Posterior cingulate gyrus (tissue), 11 donors: ENCODE data around the gene TBR1.

Experiments
- DNase-seq, 10 donors: peaks; one replicate each; pipeline versions ENCODE4 v3.0.0 to v3.0.0-alpha.2; 2020 to 2021; ENCODE audit warnings: mixed read lengths in 3 of 10
- intact Hi-C: fragments of 100-400 bp; cut with DNase I; formaldehyde crosslinking; loops from one replicate; pipeline ENCODE4 v1.15.1; 2023

Gene TBR1

DNA sequence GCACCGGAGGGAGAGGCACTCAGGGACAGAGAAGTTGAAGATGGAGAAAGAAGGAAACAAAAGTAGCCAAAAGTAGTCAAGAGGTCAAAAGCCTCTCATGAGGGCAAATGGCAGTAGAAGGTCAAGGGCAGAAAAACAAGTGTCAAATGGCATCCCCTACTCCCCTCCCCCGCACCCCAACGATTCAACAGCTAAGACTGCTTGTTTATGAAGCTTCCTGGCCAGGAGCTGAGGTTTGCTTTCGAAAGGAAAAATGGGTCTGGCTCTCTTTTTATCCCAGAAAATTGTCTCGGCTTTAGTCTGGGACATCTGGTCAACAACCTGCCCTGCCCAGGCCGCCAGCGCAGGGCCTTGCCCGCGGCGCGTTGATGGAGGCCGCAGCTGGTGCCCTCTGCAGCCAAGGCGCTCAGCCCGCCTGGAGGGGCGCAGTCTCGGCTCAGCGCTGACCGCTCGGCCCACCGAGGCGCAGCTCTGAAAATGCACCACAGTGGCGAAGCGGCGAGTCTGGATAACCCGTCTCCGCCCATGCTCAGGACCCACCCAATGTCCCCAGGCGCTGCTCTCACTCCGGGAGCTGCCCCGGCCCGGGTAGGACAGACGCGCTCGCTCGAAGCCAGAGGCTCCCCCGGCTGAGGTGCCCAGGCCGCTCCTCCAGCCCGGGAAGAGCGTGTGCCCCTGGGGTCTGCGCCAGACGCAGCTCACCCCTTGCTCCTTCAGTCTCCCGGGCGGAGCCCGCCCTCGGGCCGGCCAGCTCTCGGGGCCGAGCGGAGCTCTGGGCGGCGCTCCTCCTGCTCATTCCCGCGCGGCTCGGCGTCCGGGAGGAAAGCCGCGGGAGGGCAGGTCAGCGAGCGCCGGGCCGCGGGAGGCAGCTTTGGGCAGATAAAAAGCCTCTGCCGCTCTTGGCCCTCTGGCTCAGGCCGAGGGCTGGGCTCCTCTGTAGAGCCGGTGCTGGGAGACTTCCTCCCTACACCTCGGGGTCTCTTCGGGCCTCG, 1.8 kb upstream of the TBR1 start:
- peak in 8 of 10 donors; percentile 34 to 92 (median 50) for DNase-seq
- intact Hi-C loops: loop anchor here (10.0 kb wide), 1 partner anchor 110 kb away; the partner anchor contains the start of gene PSMD14

DNA sequence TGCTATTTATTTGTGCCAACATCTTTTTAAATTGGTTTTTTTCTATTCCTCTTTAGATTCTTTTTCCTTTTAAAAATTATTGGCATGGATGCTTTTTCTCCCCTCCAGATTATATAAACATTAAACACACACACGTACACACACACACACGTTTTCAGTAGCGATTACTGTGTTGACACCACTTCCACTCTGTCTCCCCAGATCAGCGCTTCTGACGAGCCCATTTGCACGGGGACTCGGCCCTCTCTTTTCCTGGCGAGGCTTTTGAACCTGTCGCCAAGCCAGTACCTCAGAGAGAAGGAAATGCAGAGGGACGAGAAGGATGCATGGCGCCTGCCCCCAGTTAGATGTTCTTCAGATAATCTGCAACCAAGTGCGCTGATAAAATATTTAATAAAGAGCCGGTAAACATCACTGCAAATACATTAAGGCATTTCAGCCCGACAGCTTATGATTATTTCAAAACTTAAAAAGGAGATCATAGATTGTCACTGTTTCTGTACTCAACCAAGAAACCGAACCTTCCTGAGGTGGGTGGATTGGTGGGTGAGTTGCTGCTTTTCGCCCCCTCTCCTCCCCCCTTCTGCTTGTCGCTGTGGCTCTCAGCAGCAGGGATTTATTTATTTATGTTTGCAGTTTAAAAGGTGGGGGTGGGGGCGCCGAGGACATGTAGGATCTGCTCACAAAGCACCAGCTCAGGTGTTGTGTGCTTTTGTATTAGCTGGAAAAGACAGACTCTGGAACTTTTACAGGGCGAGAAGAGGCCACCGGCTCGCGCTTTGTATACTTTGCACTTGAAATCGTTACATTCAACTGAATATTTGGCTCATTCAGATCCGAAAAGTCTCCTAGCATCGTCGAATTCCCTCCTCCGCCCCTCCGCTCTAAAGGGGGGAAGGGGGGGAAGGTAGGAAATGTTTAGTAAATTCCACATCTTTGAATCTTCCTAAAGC, 787 bp upstream of the TBR1 start:
- intact Hi-C loops: loop anchor here (10.0 kb wide), 1 partner anchor 111 kb away; the partner anchor contains the start of gene PSMD14
- peak in 3 of 10 donors; percentile 70 to 79 (median 72) for DNase-seq

DNA sequence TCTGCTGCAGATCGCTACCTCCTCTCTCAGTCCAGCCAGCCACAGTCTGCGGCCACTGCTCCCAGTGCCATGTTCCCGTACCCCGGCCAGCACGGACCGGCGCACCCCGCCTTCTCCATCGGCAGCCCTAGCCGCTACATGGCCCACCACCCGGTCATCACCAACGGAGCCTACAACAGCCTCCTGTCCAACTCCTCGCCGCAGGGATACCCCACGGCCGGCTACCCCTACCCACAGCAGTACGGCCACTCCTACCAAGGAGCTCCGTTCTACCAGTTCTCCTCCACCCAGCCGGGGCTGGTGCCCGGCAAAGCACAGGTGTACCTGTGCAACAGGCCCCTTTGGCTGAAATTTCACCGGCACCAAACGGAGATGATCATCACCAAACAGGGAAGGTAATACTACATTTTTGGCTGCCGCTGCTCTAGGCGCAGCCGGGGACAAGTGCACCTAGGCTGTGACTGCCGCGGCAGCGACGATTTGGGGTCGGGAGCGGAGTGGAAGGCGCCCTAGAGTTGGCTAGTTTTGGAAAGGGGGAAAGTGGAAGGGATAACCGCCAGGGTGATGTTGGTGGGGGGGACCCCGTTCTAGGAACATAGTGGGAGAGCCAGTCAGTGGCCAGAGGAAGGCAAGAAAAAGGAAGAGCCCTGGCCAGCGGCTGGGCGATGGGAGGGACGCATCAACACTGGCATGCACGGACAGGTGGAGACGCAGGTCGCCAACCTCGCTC, 776 bp downstream of the TBR1 start:
- intact Hi-C loops: loop anchor here (10.0 kb wide), 1 partner anchor 112 kb away; the partner anchor contains the start of gene PSMD14
- peak in 4 of 10 donors; percentile 23 to 89 (median 80) for DNase-seq

DNA sequence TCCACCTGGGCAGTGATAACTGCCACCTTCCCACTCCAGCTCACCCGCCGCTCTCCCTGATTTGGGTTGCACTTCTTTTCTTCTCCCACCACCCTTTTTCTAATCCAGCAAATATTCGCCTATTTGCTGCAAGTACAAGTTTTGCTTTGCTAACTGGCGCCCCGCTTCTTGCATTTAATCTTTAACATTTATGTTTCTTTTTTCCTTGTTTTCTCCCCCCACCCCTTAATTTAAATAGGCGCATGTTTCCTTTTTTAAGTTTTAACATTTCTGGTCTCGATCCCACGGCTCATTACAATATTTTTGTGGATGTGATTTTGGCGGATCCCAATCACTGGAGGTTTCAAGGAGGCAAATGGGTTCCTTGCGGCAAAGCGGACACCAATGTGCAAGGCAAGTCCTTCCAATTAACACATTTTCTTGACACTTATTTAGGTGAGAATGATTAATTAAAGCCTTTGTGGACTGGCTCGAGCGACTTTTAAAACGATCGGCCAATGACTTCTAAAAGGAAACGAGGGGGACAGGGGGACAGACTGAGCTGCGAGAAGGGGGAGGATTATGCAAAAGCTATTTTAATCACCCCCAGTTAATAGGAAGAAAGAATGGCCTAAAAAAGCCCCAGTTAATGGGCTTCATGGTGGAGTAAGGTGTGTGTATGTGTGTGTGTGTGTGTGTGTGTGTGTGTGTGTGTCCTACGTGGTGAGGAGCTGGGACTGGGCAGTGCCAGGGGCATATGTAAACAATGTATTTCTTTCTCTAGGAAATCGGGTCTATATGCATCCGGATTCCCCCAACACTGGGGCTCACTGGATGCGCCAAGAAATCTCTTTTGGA, 1.6 kb downstream of the TBR1 start:
- intact Hi-C loops: loop anchor here (10.0 kb wide), 1 partner anchor 113 kb away; the partner anchor contains the start of gene PSMD14
- DNase-seq: peak in 1 of 10 donors; percentile 49

DNA sequence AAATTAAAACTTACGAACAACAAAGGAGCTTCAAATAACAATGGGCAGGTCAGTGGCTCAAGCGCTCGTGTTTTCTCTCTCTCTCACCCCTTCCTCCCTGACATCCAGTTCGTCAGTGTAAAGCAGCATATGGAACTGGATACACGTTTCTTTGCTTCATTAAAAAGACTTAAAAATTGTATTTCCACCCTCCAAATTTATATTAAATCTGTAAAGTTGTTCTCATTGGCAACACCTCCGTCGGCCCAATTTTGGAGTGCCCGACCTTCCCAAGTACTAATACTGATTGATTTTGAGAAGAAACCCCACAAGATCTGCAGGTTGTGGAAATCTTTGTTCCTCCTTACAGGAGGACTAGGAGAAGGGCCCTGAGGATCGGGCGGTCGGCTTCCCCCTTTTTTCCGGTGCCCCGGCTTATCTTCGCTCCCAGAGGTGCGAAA, 2.2 kb downstream of the TBR1 start:
- intact Hi-C loops: loop anchor here (10.0 kb wide), 1 partner anchor 113 kb away; the partner anchor contains the start of gene PSMD14
- no peak for DNase-seq

DNA sequence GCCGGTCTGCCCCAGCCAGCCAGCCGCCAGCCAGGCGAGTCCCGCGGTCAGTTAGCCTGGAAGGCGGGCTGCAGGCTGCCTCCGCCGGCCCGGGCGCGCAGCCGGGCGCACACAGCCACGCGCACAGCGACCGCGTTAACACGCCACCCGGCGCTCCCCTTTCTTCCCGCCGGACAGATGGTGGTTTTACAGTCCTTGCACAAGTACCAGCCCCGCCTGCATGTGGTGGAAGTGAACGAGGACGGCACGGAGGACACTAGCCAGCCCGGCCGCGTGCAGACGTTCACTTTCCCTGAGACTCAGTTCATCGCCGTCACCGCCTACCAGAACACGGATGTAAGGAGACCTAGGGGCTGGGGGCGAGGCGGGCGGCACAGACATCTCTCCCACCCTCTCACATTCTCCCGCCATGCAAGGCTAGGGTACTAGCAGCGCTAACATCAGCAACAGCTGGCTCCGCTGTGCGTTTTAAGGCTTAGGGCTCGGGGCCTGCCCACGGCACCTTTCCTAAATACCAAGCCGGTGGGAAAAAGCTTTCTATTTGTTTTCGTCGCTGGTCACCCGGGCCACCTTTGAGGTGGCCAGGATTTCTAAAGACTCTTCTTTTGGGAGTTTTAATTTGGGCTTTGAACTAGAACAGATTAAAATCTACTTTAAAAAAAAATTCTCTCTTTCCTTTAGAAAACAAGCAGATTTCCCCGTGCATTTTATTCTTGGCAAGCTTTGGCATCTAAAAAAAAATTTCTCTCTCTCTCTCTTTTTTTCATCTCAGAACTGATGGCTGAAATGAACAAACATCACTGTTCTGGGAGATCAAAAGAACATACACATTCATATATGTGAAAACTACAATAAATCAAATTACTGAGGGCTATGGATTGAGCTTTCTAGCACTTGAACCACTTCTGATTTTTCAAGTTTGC, 2.9 kb downstream of the TBR1 start:
- peak in 4 of 10 donors; percentile 11 to 80 (median 74) for DNase-seq
- intact Hi-C loops: loop anchor here (10.0 kb wide), 1 partner anchor 114 kb away; the partner anchor contains the start of gene PSMD14

DNA sequence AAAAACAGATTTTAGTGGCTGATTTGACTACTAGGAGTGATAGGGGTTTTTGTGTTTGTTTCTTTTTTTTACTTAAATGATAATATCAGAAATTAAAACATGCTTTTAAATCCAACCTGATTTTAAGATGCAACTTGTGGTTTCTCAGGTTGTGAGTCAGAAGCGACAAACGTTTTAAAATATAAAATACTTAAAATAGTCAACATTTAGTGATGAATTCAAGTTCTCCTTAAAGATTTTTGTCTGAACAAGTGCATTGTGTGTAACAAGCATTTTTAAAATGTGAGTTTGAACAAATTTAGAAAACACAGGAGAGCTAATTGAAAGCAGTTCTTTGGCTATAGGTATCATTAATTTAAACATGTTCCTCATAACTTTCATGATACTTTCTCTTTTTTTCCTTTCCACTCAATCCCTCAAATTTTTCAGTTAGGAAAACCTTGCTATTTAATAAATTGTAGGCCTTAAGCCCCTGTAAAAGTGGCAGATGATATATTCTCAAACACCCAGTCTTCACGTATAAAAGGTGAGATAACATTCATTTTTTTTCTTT, 3.6 kb downstream of the TBR1 start:
- intact Hi-C loops: loop anchor here (10.0 kb wide), 1 partner anchor 115 kb away; the partner anchor contains the start of gene PSMD14
- no peak for DNase-seq

DNA sequence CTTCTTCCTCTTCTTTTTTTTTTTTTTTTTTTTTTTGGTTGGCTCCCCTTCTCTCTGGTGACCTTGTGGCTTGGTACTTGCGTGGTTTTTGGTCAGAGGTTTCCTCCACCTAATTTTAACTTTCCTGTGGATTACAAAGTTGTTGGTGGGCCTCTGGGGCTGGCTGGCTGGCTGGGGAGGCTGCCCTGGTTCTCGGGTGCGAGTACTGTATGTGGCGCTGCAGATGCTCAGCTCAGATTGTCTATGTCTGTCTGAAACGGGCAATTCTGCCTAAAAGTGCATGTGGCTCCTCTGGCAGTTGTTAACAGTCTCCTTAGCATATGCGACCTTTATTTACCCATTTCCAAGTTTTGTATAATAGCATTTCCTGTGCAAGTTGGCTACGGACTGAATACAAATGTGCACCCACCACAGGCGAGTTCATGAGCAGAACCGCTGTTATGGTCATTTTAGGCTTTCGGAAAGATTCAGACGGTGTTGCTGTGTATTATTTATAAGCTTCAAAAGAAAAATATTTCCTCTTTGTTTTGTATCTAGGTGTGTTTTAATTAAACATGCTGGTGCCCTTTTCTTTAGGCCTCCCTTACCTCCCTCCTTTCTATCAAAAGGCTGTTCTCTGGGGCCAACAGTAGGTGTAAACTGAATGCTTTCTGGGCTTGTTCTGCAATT, 4.4 kb downstream of the TBR1 start:
- DNase-seq: peak in 1 of 10 donors; percentile 56
- intact Hi-C loops: no loop called here

DNA sequence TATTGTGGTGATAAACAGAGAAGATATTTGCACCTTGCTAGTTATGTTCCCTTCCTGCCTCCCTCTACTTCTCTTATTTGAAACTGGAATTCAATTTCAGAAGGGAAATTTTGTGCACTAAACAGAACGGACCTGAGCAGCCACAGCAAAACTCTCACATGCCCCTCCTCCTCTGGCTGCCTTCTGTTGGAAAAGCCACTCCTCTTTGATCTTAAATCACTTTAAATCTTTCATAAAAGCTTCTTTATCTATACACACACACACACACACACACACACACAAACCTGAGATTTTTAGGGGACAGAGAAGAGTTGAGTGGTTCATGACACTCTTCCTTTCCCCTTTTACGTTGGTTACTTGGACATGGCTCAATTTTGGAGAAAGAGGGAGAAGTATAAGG, 5.6 kb downstream of the TBR1 start:
- DNase-seq: peak in 1 of 10 donors; percentile 46
- intact Hi-C loops: no loop called here

DNA sequence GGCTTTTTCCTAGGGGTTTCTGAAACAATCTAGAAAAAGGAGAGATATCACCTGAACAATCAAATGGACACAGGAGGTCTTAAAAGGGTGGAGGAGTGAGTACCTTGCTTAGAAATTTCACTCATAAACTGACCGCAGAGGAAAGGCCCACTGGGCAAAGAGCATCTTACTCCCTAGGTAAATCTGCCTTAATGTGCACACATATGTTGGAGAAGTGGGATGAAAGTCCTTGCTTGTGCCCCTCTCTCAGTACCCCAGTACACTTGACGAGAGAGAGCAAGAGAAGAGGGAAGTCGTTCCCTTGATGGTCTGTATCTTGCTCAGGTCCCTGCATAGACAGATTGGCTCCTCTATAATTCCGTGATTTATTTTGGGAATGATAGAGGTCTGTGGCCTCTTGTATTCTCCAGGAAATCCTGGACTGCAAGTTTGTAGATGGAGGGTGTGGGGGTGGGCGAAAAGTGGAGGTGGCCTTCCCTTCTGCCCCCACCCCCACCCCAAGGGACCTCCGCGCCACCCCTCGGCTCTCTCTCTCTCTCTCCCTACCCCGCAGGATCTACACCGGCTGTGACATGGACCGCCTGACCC, 6.8 kb downstream of the TBR1 start:
- intact Hi-C loops: no loop called here
- no peak for DNase-seq

DNA sequence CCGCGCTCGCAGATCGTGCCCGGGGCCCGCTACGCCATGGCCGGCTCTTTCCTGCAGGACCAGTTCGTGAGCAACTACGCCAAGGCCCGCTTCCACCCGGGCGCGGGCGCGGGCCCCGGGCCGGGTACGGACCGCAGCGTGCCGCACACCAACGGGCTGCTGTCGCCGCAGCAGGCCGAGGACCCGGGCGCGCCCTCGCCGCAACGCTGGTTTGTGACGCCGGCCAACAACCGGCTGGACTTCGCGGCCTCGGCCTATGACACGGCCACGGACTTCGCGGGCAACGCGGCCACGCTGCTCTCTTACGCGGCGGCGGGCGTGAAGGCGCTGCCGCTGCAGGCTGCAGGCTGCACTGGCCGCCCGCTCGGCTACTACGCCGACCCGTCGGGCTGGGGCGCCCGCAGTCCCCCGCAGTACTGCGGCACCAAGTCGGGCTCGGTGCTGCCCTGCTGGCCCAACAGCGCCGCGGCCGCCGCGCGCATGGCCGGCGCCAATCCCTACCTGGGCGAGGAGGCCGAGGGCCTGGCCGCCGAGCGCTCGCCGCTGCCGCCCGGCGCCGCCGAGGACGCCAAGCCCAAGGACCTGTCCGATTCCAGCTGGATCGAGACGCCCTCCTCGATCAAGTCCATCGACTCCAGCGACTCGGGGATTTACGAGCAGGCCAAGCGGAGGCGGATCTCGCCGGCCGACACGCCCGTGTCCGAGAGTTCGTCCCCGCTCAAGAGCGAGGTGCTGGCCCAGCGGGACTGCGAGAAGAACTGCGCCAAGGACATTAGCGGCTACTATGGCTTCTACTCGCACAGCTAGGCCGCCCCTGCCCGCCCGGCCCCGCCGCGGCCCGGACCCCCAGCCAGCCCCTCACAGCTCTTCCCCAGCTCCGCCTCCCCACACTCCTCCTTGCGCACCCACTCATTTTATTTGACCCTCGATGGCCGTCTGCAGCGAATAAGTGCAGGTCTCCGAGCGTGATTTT, 7.6 kb downstream of the TBR1 start:
- peak in 3 of 10 donors; percentile 62 to 84 (median 82) for DNase-seq
- intact Hi-C loops: no loop called here

DNA sequence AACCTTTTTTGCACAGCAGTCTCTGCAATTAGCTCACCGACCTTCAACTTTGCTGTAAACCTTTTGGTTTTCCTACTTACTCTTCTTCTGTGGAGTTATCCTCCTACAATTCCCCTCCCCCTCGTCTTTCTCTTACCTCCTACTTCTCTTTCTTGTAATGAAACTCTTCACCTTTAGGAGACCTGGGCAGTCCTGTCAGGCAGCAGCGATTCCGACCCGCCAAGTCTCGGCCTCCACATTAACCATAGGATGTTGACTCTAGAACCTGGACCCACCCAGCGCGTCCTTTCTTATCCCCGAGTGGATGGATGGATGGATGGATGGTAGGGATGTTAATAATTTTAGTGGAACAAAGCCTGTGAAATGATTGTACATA, 8.3 kb downstream of the TBR1 start:
- intact Hi-C loops: no loop called here

DNA sequence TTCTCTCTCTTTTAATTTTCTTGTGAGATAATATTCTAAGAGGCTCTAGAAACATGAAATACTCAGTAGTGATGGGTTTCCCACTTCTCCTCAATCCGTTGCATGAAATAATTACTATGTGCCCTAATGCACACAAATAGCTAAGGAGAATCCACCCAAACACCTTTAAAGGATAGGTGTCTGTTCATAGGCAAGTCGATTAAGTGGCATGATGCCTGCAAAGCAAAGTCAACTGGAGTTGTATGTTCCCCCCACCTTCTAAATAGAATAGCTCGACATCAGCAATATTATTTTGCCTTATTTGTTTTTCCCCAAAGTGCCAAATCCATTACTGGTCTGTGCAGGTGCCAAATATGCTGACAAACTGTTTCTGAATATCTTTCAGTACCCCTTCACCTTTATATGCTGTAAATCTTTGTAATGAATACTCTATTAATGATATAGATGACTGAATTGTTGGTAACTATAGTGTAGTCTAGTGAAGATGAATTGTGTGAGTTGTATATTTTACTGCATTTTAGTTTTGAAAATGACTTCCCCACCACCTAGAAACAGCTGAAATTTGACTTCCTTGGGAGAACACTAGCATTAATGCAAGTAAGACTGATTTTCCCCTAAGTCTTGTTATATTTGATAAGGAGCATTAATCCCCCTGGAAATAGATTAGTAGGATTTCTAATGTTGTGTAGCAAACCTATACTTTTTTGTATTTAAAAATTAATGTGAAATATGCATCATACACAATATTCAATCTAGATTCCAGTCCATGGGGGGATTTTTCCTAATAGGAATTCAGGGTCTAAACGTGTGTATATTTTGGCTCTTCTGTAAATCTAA, 9.0 kb downstream of the TBR1 start:
- intact Hi-C loops: no loop called here
- DNase-seq: no peak

More for the DNA sequence above, 8.3 kb downstream of the TBR1 start:
- DNase-seq: peak in 2 of 10 donors; percentile 36 to 71

DNA sequence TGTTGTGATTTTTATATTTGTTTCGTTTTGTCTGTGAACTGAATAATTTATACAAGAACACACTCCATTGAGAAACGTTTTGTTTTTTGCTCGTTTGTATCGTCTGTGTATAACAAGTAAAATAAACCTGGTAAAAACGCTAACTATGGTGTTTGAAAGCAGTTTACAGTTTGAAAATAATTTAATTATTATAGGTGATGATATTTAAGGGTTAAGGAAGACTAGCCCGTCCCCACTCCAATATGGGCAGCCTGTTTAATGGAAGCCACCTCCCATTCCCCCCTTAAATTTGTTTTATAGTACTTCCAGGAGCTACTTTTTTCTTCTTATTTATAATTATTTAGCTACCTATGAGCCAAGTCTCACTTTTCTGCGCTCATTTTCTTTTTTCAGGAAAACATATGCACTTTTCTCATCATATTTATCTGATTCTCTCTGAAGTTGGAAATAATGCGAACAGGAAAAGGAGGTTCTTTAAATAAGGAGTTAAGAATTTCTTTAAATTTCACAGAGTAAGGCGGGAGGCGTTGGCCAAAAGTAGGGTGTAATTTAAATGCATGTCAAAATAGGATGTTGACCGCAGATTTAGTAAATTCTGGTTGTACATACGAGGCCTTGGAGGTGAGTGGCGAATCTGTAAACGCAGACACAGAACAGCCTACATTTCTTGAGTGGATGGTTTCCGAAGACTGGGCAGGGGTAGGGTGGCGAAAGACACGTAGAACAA, 9.8 kb downstream of the TBR1 start:
- DNase-seq: no peak
- intact Hi-C loops: no loop called here
